ENCODE data around the gene CDK16.

Gene CDK16

GRCh38 chrX:47209508-47210238 lies 8.8 kb upstream of the CDK16 start:
- DNase-seq, result no peak

GRCh38 chrX:47210661-47211425 lies 7.6 kb upstream of the CDK16 start:
- DNase-seq, result no peak

GRCh38 chrX:47212381-47213293 lies 5.8 kb upstream of the CDK16 start:
- DNase-seq, result no peak

- DNase-seq, result no peak
Measured at GRCh38 chrX:47214435-47215077, 3.9 kb upstream of the CDK16 start.

GRCh38 chrX:47215291-47215900 lies 3.1 kb upstream of the CDK16 start:
- DNase-seq, result no peak

- no peak for DNase-seq
Measured at GRCh38 chrX:47216393-47216925, 2.0 kb upstream of the CDK16 start.

GRCh38 chrX:47217121-47217851 lies 1.2 kb upstream of the CDK16 start:
- DNase-seq, result no peak

- DNase-seq, result peak; percentile 100
Measured at GRCh38 chrX:47217852-47218279, 615 bp upstream of the CDK16 start.

GRCh38 chrX:47218920-47219815 lies 687 bp downstream of the CDK16 start:
- DNase-seq, result no peak

- DNase-seq, result no peak
Measured at GRCh38 chrX:47221756-47222155, 3.3 kb downstream of the CDK16 start.

- no peak for DNase-seq
Measured at GRCh38 chrX:47222751-47223350, 4.4 kb downstream of the CDK16 start.

- DNase-seq, result no peak
Measured at GRCh38 chrX:47223476-47224250, 5.2 kb downstream of the CDK16 start.

GRCh38 chrX:47224266-47224895 lies 5.9 kb downstream of the CDK16 start:
- DNase-seq, result no peak

- no peak for DNase-seq
Measured at GRCh38 chrX:47224896-47225290, 6.4 kb downstream of the CDK16 start.

GRCh38 chrX:47226071-47226470 lies 7.6 kb downstream of the CDK16 start:
- no peak for DNase-seq

GRCh38 chrX:47226531-47227333 lies 8.3 kb downstream of the CDK16 start:
- no peak for DNase-seq

- DNase-seq, result no peak
Measured at GRCh38 chrX:47227334-47227583, 8.8 kb downstream of the CDK16 start.
